ENCODE data around the gene ODAD2.

DNA sequence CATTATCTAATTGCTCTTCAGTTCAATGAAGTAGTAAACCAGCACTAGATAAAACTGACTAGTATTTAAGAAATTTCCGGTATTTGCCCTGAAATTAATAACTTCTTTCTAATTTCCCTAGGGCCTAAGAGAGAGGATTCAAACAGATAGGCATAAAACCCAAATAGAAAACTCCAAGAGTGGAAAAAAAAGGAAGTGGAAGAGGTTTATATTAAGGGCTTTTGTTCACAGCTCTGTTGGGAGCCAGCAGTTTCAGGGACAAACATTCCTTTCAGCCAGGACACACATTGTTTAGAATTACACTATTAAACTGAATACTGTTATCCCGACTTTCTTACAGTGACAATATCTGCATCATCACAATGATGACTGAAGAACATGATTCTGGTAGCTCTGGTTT lies 3.6 kb downstream of the ODAD2 start:
- no peak for TF ChIP-seq EZH2phosphoT487 (IDR thresholded peaks at IDR 0.05; ENCODE audit: borderline replicate concordance, low read depth, low read length)
- TF ChIP-seq, protein P1, sequence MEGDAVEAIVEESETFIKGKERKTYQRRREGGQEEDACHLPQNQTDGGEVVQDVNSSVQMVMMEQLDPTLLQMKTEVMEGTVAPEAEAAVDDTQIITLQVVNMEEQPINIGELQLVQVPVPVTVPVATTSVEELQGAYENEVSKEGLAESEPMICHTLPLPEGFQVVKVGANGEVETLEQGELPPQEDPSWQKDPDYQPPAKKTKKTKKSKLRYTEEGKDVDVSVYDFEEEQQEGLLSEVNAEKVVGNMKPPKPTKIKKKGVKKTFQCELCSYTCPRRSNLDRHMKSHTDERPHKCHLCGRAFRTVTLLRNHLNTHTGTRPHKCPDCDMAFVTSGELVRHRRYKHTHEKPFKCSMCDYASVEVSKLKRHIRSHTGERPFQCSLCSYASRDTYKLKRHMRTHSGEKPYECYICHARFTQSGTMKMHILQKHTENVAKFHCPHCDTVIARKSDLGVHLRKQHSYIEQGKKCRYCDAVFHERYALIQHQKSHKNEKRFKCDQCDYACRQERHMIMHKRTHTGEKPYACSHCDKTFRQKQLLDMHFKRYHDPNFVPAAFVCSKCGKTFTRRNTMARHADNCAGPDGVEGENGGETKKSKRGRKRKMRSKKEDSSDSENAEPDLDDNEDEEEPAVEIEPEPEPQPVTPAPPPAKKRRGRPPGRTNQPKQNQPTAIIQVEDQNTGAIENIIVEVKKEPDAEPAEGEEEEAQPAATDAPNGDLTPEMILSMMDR (conservative IDR thresholded peaks at IDR 0.05; ENCODE audit: low read length), result no peak

Data from OCI-LY7 (cell line).